ENCODE measurements around the gene LSM3. TPM values are rescaled to one million over a fixed set of nuclear protein-coding genes. Genes with fewer than 3 reads are reported as not detected.

LSM3 gene
- total RNA-seq, 1 donor from 2014 or later: 19.5 TPM

DNA sequence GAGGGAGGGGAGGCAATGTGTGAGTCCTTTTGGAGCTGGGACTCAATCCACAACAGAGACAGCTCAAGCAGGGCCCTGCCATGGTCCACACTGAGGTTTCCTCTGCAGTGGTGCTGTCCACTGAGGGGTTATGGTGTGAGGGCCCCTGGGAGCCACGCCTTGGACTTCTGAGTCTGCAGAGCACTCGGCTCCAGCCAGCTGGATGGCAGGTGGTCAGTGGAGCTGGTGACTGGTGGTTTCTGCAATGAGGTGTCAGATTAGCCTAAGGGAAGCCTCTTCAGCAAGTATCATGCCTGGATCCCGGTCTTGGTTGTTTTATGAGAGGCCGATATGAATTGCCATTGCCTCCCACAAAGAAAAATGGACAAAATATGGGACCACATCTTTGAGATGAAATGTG lies 21.7 kb downstream of the LSM3 start:
- no peak for DNase-seq (ENCODE audit: low spot score)

- no peak for DNase-seq (ENCODE audit: low spot score)
These were observed 22.2 kb downstream of the LSM3 start for GRCh38 chr3:14200841-14201240.

GRCh38 chr3:14201940-14202684 lies 23.5 kb downstream of the LSM3 start:
- DNase-seq (ENCODE audit: low spot score): no peak

DNA sequence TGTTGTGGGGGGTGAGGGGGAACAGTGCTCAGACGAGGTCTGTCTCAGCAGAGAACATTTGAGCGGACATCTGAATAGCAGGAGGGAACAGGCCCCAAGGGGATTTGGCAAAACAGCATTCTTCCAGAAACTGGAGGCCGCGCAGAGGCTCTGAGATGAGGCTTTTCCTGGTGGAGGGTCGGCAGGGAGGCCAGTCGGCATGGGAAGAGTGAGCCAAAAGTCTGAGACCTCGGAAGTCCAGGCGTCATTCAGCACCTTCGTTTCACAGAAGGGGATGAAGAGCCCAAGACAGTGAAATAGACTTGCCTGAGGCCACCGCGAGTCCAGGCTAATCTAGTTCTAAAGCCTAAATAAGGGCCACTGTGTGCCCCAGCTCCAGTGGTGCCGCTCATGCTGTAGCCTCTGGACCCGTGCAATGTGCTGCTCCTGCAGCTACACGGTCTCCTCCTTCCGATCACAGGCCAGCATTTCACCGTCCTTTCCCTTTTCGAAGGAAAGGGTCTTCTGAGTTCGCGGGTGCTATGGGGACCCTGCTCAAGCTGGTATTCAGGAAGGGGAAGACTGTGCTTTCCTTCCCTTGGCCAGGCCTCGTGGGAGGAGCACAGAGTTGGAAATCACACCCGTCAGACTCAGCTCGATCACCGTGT lies 24.4 kb downstream of the LSM3 start:
- no peak for DNase-seq (ENCODE audit: low spot score)

- DNase-seq (ENCODE audit: low spot score): peak; percentile 86
These were observed 25.0 kb downstream of the LSM3 start for GRCh38 chr3:14203521-14204079.

DNA sequence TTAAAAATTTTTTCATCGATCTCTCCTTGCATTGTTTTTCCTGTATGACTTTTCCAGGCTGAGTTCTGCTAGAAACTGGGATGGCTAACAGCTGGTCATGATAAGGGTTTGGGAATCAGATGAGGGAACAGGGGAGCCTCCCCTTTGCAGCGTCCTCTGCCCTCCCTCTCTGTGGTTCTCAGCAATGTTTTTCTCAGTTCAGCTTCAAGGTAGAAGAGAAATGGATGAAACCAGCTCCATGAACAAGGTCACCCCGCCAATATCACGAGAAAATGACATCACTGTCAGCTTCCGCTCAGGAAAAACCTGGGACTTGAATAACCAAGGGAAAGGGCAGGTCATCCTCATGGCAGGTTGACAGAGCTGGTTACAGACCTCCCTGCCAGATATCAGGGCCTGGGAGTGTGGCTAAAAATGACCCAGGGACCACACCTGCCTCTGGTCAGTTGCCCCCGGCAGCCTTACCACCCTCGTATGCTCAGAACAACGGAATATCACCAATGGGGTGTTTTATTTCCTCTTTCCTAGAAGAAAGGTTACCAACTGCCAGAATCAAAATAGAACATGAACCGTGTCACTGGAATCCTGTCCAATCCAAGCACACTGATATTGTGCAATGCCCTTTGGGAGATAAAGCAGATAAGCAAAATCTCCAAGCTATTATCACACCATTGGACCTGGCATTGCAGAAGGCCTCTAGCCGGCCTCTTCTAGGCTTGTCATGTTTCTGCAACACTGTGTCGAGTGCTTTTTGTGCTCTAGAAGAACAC lies 26.1 kb downstream of the LSM3 start:
- peak; percentile 74 for DNase-seq (ENCODE audit: low spot score)

DNA sequence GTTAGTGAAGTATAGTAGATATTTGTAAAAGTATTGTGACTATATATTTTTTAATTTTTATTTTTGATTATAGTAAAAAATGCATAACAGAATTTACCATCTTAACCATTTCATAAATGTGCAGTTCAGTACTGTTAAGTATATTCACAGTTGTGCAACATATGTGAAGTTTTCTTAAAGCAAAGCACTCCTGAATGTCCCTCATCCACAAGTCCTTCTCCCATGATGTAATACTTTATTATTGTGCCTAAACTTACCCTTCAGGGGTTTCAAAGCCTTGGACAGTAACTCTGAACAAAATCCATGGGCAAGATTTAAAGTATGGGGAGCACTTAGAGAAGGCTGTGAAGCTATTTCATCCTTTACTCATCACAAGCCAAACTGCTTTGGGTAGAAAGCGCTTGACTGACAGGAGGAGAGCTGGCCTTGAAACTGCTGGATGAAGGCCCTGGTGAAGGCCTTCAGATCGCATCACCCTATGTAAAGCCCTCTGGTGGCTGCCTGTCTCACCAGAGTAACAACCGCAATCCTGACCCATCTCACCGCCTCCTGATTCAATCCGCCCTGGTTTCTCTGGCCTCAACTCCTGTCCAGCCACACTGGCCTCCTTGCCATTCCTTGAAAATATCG lies 28.0 kb downstream of the LSM3 start:
- DNase-seq (ENCODE audit: low spot score): no peak

DNA sequence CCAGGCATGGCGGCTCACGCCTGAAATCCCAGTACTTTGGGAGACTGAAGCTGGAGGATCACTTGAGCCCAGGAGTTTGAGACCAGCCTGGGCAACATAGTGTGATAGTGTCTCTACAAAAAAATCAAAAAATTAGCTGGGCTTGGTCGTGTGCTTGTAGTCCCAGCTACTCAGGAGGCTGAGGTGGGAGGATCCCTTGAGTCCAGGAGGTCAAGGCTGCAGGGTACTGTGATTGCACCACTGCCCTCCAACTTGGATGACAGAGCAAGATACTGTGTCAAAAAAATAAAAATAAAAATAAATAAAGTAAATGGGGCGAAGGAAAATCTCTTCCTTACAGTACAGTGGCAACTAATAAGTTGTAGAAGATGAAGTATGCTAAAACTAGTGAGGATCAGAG lies 29.6 kb downstream of the LSM3 start:
- no peak for DNase-seq (ENCODE audit: low spot score)

DNA sequence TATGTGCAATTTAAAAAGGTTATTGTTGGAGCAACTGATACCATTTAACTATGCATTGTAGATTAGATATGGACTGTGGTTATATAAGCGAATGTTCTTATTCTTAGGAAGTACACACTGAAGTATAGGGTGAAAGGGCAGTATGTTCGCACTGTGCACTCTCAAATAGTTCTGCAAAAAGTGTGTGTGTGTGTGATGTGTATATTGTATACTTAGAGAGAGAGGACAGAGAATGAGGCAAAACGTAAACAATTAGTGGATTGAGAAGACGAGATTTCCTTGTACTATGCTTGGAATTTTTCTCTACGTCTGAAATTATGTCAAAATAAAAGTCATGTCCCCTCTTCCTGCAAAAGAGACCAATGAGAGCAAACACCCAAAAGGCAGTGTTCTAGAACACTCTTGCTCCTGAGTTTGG lies 30.4 kb downstream of the LSM3 start:
- DNase-seq (ENCODE audit: low spot score): peak; percentile 25

GRCh38 chr3:14209581-14210289 lies 31.1 kb downstream of the LSM3 start:
- peak; percentile 73 for DNase-seq (ENCODE audit: low spot score)

- no peak for DNase-seq (ENCODE audit: low spot score)
These were observed 31.7 kb downstream of the LSM3 start for GRCh38 chr3:14210290-14210688.

GRCh38 chr3:14210843-14211594 lies 32.4 kb downstream of the LSM3 start:
- peak; percentile 51 for DNase-seq (ENCODE audit: low spot score)

GRCh38 chr3:14211621-14212020 lies 33.0 kb downstream of the LSM3 start:
- DNase-seq (ENCODE audit: low spot score): no peak

DNA sequence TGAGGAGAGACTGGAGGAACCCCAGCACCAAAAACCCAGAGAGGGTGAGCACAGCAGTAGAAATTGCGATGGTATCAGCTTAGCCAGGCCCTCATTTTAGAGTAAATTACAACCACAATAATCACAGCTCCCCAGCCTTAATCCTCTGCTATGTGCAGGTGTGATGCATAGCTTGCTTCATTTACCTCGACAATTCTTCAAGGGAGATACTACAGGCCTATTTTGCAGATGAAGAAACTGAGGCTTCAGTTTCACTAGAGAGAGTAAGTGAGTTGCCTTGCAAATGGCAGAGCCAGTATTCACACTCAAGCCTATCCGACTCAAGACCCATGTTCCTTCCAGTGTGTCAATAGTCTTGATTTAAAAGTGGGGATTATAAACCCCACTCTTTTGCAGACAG lies 33.4 kb downstream of the LSM3 start:
- DNase-seq (ENCODE audit: low spot score): no peak

GRCh38 chr3:14213066-14213774 lies 34.6 kb downstream of the LSM3 start:
- no peak for DNase-seq (ENCODE audit: low spot score)

- DNase-seq (ENCODE audit: low spot score): no peak
These were observed 36.1 kb downstream of the LSM3 start for GRCh38 chr3:14214764-14215163.

- DNase-seq (ENCODE audit: low spot score): peak; percentile 93
These were observed 37.8 kb downstream of the LSM3 start for GRCh38 chr3:14216257-14217048.

GRCh38 chr3:14218355-14218754 lies 39.7 kb downstream of the LSM3 start:
- DNase-seq (ENCODE audit: low spot score): no peak

DNA sequence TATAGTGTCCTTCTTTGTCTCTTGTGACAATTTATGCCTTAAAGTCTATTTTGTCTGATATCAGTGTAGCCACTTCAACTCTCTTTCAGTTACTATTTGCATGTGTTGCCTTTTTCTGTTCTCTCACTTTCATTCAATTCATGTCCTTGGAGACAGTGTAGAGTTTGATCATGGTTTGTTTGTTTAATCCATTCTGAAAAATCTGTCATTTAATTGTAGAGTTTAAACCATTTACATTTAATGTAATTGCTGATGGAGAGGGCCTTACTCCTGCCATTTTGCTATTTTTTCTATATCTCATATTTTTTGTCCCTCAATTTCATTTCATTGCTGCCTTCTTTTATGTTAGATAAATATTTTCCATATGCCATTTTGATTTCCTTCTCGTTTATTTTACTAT lies 42.3 kb downstream of the LSM3 start:
- no peak for DNase-seq (ENCODE audit: low spot score)

Measured in umbilical cord (tissue), 2 donors.